ENCODE data around the gene PYGO2.

Gene PYGO2

GRCh38 chr1:154961207-154962155 is at the start of gene PYGO2:
TSS of gene PYGO2 (minus strand) at chr1:154961782. CDS start at chr1:154961576, 206 bp downstream.
- peak; percentile 76 for DNase-seq

GRCh38 chr1:155011004-155011416 is 49.4 kb upstream of the PYGO2 start:
- no peak for DNase-seq

- no peak for DNase-seq
Measured at GRCh38 chr1:155010211-155010918, 48.8 kb upstream of the PYGO2 start.

GRCh38 chr1:155009742-155010141 is 48.2 kb upstream of the PYGO2 start:
- no peak for DNase-seq

GRCh38 chr1:155009221-155009711 is 47.7 kb upstream of the PYGO2 start:
- DNase-seq = no peak

- no peak for DNase-seq
Measured at GRCh38 chr1:155008015-155008941, 46.7 kb upstream of the PYGO2 start.

GRCh38 chr1:155007251-155007828 is 45.8 kb upstream of the PYGO2 start:
- DNase-seq = no peak

- no peak for DNase-seq
Measured at GRCh38 chr1:155006601-155007101, 45.1 kb upstream of the PYGO2 start.

GRCh38 chr1:155005076-155006011 is 43.8 kb upstream of the PYGO2 start:
- no peak for DNase-seq

GRCh38 chr1:155004352-155005075 is 42.9 kb upstream of the PYGO2 start:
- no peak for DNase-seq

- peak; percentile 73 for DNase-seq
Measured at GRCh38 chr1:155003766-155004351, 42.3 kb upstream of the PYGO2 start.

- DNase-seq = no peak
Measured at GRCh38 chr1:155003227-155003765, 41.7 kb upstream of the PYGO2 start.

GRCh38 chr1:155002464-155003226 is 41.1 kb upstream of the PYGO2 start, which contains the start of gene ZBTB7B:
TSS of gene ZBTB7B (plus strand) at chr1:155002802. CDS start at chr1:155014661, 11,859 bp downstream.
- no peak for DNase-seq

GRCh38 chr1:155001675-155002463 is 40.3 kb upstream of the PYGO2 start:
- peak; percentile 98 for DNase-seq

GRCh38 chr1:155001425-155001674 is 39.8 kb upstream of the PYGO2 start:
- no peak for DNase-seq

- DNase-seq = peak; percentile 92
Measured at GRCh38 chr1:155000726-155001424, 39.3 kb upstream of the PYGO2 start.

- no peak for DNase-seq
Measured at GRCh38 chr1:155000411-155000725, 38.8 kb upstream of the PYGO2 start.

Measured in NCI-H226 (cell line).